GM08714 (cell line): ENCODE measurements around the gene LDAH.

Source experiments
- H3K4me3 ChIP-seq: fragments of 200-500 bp; sonication (Bioruptor generic); 2 replicates; pipeline ENCODE4 v1.5.1; 2014; ENCODE audit warnings: mild to moderate bottlenecking, low read length, inconsistent platforms
- ZNF274 ChIP-seq: IDR thresholded peaks from 2 replicates; pipeline ENCODE4 v1.6.1; 2012; ENCODE audit warnings: mild to moderate bottlenecking, low read depth, low read length

LDAH gene

GRCh38 chr2:20674974-20675679 lies 147.8 kb downstream of the LDAH start:
- no peak overlapping the region for H3K4me3 ChIP-seq
- no peak for TF ChIP-seq ZNF274

- no peak overlapping the region for H3K4me3 ChIP-seq
- no peak for TF ChIP-seq ZNF274
Observed at GRCh38 chr2:20674309-20674965, 148.5 kb downstream of the LDAH start.

- TF ChIP-seq ZNF274: no peak
- H3K4me3 ChIP-seq: no peak overlapping the region
Observed at GRCh38 chr2:20673686-20674308, 149.1 kb downstream of the LDAH start.

GRCh38 chr2:20672201-20672951 lies 150.5 kb downstream of the LDAH start:
- no peak overlapping the region for H3K4me3 ChIP-seq
- no peak for TF ChIP-seq ZNF274

GRCh38 chr2:20671736-20672080 lies 151.2 kb downstream of the LDAH start:
- TF ChIP-seq ZNF274: no peak
- no peak overlapping the region for H3K4me3 ChIP-seq

- no peak for TF ChIP-seq ZNF274
- no peak overlapping the region for H3K4me3 ChIP-seq
Observed at GRCh38 chr2:20671036-20671735, 151.7 kb downstream of the LDAH start.

GRCh38 chr2:20670315-20671035 lies 152.4 kb downstream of the LDAH start:
- TF ChIP-seq ZNF274: no peak

GRCh38 chr2:20669562-20670314 lies 153.2 kb downstream of the LDAH start:
- no peak overlapping the region for H3K4me3 ChIP-seq
- no peak for TF ChIP-seq ZNF274

More at GRCh38 chr2:20670315-20671035, 152.4 kb downstream of the LDAH start:
- H3K4me3 ChIP-seq: no peak overlapping the region

- TF ChIP-seq ZNF274: no peak
- no peak overlapping the region for H3K4me3 ChIP-seq
Observed at GRCh38 chr2:20668871-20669475, 153.9 kb downstream of the LDAH start.

GRCh38 chr2:20668451-20668850 lies 154.4 kb downstream of the LDAH start:
- no peak overlapping the region for H3K4me3 ChIP-seq
- TF ChIP-seq ZNF274: no peak

- TF ChIP-seq ZNF274: no peak
- peak overlapping the region; percentile 8; the same call in 1 of the 2 replicates for H3K4me3 ChIP-seq
Observed at GRCh38 chr2:20667531-20668401, 155.1 kb downstream of the LDAH start.

GRCh38 chr2:20667151-20667530 lies 155.8 kb downstream of the LDAH start:
- TF ChIP-seq ZNF274: no peak

More at GRCh38 chr2:20667151-20667530, 155.8 kb downstream of the LDAH start:
- H3K4me3 ChIP-seq: peak overlapping the region; percentile 8; the same call in 1 of the 2 replicates
